ENCODE measurements around the gene RIMBP2.

RIMBP2 gene

GRCh38 chr12:130709971-130710732 is 5.9 kb downstream of the RIMBP2 start:
- no peak for DNase-seq
- in situ Hi-C loops (cut with HindIII; ENCODE audit: low pct_ligation_motif_present, low pct_unique_long_range_greater_than_20kb, low sequenced_read_pairs): no loop called here

DNA sequence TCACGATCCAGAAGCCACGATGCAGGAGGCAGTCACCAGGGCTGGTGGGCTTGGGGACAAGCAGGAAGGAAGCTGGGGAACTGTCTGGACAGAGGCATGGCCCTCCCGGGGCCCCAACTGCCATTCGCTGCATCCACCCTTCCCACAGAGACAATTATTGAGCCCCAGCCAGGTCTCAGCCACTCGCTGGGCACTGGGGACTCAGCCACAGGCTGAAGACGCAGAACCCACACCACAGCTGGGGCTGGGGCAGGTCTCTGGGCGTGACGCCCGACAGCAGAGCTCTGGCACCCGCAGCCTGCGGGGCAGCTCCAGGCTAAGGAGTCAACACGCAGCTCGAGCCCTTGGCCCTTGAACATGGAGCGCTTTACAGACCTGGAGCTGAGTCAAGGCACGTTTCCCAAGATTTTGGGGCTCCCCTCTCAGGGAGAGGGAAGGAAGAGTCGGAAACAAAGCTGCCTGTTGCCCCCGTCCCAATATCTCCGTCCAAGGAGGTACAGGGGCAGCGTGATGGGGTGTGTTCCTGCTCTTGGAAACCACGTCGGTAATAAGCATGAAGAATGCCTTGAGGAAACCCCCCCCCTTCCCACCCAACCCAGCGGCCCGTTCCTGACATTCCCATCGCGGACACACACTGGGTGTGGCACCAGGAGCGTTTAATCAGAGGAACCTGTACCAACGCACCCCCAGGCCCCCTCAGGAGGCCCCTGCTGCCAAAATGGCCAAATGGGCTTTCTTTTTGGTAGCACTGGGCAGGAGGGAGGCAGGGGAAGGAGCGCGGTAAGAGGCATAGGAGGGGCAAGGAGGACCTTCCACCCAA is 6.7 kb downstream of the RIMBP2 start:
- DNase-seq: no peak
- in situ Hi-C loops (cut with HindIII; ENCODE audit: low pct_ligation_motif_present, low pct_unique_long_range_greater_than_20kb, low sequenced_read_pairs): no loop called here

DNA sequence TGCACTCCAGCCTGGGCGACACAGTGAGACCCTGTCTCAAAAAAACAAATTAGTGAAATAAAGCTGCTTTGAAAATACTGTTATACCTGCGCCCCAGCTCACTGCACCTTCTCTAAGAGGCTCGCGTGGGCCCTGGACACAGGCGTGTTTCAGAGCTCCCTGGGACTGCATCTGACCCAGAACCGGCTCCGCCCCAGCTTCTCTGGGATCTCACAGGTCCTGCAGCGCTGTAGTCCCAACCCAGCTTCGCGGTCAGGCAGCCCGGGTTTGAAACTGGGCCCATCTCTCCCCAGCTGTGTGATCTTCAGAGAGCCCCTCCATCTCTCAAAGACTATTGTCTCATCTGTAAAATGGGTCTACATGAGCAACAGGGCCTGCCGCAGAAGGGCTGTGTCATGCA is 7.5 kb downstream of the RIMBP2 start:
- in situ Hi-C loops (cut with HindIII; ENCODE audit: low pct_ligation_motif_present, low pct_unique_long_range_greater_than_20kb, low sequenced_read_pairs): no loop called here
- DNase-seq: no peak

- no peak for DNase-seq
- in situ Hi-C loops (cut with HindIII; ENCODE audit: low pct_ligation_motif_present, low pct_unique_long_range_greater_than_20kb, low sequenced_read_pairs): no loop called here
Measured at GRCh38 chr12:130707571-130707891, 8.6 kb downstream of the RIMBP2 start.

GRCh38 chr12:130706885-130707570 is 9.1 kb downstream of the RIMBP2 start:
- no peak for DNase-seq

DNA sequence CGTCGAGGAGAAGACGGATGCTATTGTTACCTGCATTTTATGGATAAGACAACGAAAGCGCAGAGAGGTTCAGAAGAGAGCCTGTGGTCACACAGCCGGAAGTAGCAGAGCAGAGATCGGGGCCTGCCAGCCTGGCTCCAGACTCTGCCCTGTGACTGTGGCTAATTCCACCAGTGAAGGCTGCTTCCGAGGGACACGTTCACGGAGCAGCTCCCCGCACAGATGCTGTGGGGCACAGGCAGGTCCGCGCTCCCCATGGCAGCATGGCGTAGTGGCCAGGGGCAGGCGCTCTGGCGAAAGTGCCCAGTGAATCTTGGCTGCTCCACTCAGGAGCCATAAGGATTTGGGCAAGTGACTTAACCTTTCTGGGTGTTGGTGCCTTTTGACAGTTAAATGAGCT is 9.8 kb downstream of the RIMBP2 start:
- DNase-seq: no peak
- in situ Hi-C loops (cut with HindIII; ENCODE audit: low pct_ligation_motif_present, low pct_unique_long_range_greater_than_20kb, low sequenced_read_pairs): no loop called here

More at GRCh38 chr12:130706885-130707570, 9.1 kb downstream of the RIMBP2 start:
- in situ Hi-C loops (cut with HindIII; ENCODE audit: low pct_ligation_motif_present, low pct_unique_long_range_greater_than_20kb, low sequenced_read_pairs): no loop called here

- in situ Hi-C loops (cut with HindIII; ENCODE audit: low pct_ligation_motif_present, low pct_unique_long_range_greater_than_20kb, low sequenced_read_pairs): no loop called here
- no peak for DNase-seq
Measured at GRCh38 chr12:130705178-130705822, 10.8 kb downstream of the RIMBP2 start.

- no peak for DNase-seq
- in situ Hi-C loops (cut with HindIII; ENCODE audit: low pct_ligation_motif_present, low pct_unique_long_range_greater_than_20kb, low sequenced_read_pairs): no loop called here
Measured at GRCh38 chr12:130704606-130705005, 11.5 kb downstream of the RIMBP2 start.

- no peak for DNase-seq
- in situ Hi-C loops (cut with HindIII; ENCODE audit: low pct_ligation_motif_present, low pct_unique_long_range_greater_than_20kb, low sequenced_read_pairs): no loop called here
Measured at GRCh38 chr12:130703733-130704375, 12.2 kb downstream of the RIMBP2 start.

DNA sequence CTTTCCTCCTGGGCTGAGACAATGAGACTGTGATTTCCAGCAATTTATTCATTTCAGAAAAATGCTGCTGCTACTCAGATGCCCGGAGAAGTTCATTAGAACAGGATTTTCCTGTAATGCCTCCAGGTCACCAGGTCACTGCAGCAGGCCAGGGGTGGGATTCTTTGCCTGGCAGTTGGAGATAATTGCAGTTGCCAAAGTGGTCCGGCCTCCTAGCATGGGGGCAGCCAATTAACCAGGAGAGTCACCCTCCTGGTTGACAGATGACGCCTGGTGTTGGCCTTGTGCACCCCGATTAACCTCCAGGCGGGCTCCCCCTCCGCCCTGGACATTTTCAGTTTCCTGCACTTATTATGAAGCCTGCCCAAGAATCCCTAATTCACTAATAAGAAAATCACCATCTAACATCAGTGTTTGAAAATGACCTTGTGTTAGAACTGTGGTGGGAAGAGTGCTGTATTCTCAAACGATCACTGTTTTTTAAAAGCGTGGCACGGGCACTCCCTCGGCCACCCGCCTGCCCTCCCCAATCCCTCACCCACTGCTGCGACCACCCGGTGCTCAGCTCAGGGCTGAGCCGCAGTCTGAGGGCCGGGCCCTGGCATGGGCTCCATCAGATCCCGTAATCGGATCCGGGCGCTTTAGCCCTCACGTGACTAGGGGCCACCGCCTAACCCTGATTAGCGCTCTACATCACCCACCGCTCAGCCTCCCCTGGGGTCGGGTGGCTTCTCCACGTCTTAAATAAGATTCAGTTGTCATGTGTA is 12.9 kb downstream of the RIMBP2 start:
- in situ Hi-C loops (cut with HindIII; ENCODE audit: low pct_ligation_motif_present, low pct_unique_long_range_greater_than_20kb, low sequenced_read_pairs): no loop called here
- no peak for DNase-seq

GRCh38 chr12:130701402-130701744 is 14.7 kb downstream of the RIMBP2 start:
- in situ Hi-C loops (cut with HindIII; ENCODE audit: low pct_ligation_motif_present, low pct_unique_long_range_greater_than_20kb, low sequenced_read_pairs): no loop called here

DNA sequence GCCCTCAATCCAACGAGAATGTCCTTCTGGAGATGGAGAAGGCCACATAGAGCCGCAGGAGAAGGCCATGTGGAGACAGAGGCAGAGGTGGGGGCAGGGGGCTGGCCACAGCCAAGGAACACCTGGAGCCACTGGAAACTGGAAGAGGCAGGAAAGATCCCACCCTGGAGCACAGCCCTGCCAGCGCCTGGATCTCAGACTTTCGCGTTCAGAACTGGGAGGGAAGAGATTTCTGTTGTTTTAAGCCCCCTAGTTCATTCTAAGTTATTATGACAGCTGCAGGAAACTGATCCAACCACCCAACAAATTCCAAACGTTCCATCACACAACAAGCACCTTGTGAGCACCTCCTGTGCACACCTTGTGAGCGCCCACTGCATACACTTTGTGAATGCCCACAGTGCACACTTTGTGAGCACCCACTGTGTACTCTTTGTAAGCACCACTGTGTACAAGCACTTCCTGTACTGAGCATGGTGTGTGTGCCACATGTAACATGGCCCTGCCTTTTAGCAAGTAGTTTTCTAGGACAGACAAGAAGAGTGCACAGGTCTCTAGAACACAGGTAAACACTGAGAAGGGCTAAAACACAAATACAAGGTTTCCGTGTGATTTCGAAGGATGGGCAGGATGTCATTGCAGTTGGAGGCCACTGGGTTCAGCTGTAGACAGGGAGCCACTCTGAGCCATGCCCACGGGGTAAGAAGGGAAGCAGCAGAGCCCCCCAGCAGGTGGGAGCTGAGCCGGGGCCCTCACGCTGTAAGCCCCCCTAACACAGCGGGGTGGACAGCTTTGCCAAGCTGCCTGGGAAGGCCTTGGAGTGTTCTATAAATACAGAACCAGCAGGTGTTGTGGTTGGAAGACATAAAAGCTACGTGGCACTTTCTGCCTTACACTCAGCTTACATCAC is 15.4 kb downstream of the RIMBP2 start:
- DNase-seq: no peak
- in situ Hi-C loops (cut with HindIII; ENCODE audit: low pct_ligation_motif_present, low pct_unique_long_range_greater_than_20kb, low sequenced_read_pairs): no loop called here

More at GRCh38 chr12:130701402-130701744, 14.7 kb downstream of the RIMBP2 start:
- DNase-seq: no peak

DNA sequence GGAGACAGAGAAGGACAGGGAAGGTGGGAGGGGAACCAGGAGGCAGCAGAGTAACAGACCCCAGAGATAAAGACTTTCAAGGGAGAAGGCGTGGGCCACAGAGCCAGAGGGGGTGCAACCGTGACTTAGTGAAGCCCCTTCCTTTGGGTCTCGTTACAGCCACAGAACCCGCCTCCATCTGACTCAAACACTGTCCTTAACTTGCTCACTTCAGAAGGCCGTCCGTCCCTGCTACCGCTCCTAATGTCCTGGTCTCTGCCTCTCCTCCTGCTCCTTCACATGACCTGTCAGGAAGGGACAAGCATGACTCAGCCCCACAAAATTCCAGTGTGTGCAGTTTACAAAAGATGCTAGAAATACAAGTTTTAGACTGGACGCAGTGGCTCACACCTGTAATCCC is 18.0 kb downstream of the RIMBP2 start:
- in situ Hi-C loops (cut with HindIII; ENCODE audit: low pct_ligation_motif_present, low pct_unique_long_range_greater_than_20kb, low sequenced_read_pairs): no loop called here
- DNase-seq: no peak

DNA sequence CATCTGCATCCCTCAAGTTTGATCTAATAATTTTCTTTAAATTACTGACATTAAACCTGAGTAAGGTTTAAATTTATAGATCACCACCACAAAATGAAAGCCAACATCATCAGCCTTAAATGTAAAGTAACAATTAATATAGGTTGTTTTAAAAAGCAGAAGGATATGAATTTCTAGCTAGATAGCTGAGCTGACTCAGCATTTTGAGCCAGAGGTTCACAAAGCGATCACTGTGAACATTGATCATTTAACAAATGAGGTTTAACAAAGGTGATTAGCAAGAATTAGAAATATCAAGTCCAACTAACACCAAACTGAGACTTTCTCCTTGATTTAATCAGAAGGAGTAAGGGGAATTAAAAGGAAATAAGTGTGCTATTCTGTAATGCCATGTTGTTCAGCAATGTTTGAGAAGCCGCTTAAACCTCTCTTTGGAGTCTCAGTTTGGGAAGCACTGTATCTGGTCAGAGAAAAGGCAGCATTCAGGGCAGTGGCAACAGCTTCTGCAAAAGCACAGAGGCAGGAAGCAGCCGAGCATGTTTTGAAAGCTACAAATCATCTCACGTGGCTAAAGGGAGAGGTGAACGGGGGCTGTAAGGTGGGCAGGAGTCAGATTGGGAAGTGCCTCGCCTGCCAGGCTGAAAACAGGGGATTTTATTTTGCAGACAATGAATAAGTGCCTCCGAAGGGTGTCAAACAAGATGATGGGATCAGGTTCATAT is 19.6 kb downstream of the RIMBP2 start:
- in situ Hi-C loops (cut with HindIII; ENCODE audit: low pct_ligation_motif_present, low pct_unique_long_range_greater_than_20kb, low sequenced_read_pairs): no loop called here
- no peak for DNase-seq

DNA sequence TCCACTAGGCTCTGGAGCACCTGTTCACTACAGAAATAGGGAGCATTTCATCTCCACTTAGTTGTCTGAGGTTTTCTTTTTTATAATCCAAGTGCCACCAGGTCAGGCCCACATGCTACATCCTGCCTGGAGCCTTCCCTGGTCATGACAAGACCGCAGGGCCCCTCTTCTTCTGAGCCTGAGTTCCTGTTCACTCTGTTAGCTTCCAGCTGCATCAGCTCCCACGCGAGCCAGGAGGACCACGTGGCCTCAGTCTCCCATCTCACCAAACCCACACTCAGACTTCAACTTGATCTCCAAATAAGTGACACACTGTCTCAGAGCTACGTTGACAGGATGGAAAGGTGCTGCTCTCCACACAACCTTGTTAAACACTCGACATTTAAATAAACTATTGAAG is 21.0 kb downstream of the RIMBP2 start:
- no peak for DNase-seq
- in situ Hi-C loops (cut with HindIII; ENCODE audit: low pct_ligation_motif_present, low pct_unique_long_range_greater_than_20kb, low sequenced_read_pairs): no loop called here
